BJ (cell line): Measurements from ENCODE around the gene PRDM16. TPM values are rescaled to one million over a fixed set of nuclear protein-coding genes. Genes with fewer than 3 reads are reported as not detected.
A peak's percentile ranks its signal among the peaks of the same experiment; 100 is the strongest.

Experiments
- CTCF ChIA-PET: fragments of 350-600 bp; formaldehyde crosslinking; extraction: SDS; loops from one replicate; lab custom pipeline; 2021; ENCODE audit warnings: antibody characterized with exemption, inconsistent platforms; lab: Yijun Ruan, JAX
- POLR2A ChIA-PET: fragments of 300-600 bp; sonication (Branson Sonifier 250); formaldehyde crosslinking; extraction: SDS; loops from one replicate; lab custom pipeline; 2021; ENCODE audit warnings: antibody characterized with exemption; lab: Charles Lee
- DNase-seq: peaks from one replicate; pipeline ENCODE4 v3.0.0-alpha.2; 2011; ENCODE audit warnings: low read depth
- H3K27me3 ChIP-seq: 2 replicates; pipeline ENCODE4 v1.6.0; 2011; ENCODE audit warnings: low read length; ENCODE audit not compliant: control insufficient read depth, insufficient read depth
- H3K36me3 ChIP-seq: 2 replicates; pipeline ENCODE4 v1.5.1; 2011; ENCODE audit warnings: low read length; ENCODE audit not compliant: control insufficient read depth, insufficient read depth
- H3K4me3 ChIP-seq: 2 replicates; pipeline ENCODE4 v1.5.1; 2011; ENCODE audit warnings: low read depth, mild to moderate bottlenecking, control low read depth, low read length
- polyA plus RNA-seq: library from polyadenylated mRNA; depleted of rRNA; stranded (reverse); fragments of >200 nt; gene quantifications from 2 replicates; pipeline ENCODE4 v1.2.3, GENCODE V29; 2011
- TF ChIP-seq, protein P1 (sequence below): IDR thresholded peaks from 2 replicates; pipeline ENCODE4 v1.5.1; 2011; ENCODE audit warnings: low read depth, mild to moderate bottlenecking, control low read depth, inconsistent platforms, low read length, moderate library complexity; ENCODE audit not compliant: insufficient read depth

The PRDM16 gene
- polyA plus RNA-seq, 1 experiment, result 0.02 TPM

DNA sequence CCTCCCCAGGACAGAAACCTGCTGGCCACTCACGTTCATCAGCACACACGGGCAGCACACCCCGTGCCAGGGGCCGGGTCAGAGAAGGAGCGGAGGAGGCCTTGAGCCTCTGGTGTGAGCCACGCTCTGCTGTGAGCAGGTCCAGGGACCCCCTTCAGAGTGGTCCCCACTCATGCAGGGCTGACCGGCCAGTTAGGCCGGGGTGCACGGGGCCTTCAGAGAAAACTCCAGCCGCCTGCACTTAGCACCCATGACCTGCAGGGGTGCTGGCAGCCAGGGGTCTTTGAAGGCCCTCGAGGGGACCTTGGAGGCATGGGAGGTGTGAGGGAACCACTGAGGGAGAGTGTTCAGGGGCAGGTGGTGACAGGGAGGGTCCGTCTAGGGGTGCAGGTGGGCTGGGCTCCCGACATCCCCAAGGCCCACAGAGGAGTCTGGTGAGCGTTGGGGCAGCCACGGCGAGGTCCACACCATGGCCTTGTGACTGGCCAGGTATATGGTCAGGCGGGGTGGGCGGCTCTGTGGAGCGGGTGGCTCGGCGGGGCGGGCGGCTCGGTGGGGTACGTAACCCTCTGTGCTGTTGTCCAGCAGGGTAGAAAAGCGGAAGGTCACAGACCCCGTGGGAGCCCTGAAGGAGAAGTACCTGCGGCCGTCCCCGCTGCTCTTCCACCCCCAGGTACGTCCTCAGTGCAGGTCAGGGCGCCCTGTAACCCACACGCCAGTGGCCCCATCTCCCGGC is 345.1 kb downstream of the PRDM16 start:
- H3K4me3 ChIP-seq, result no peak overlapping the region
- ChIA-PET CTCF (no interaction called here), POLR2A (no interaction called here)
- DNase-seq, result no peak
- H3K27me3 ChIP-seq, result no peaks in the 10 kb centered on the region; the same call in 1 of the 2 replicates
- TF ChIP-seq, protein P1, sequence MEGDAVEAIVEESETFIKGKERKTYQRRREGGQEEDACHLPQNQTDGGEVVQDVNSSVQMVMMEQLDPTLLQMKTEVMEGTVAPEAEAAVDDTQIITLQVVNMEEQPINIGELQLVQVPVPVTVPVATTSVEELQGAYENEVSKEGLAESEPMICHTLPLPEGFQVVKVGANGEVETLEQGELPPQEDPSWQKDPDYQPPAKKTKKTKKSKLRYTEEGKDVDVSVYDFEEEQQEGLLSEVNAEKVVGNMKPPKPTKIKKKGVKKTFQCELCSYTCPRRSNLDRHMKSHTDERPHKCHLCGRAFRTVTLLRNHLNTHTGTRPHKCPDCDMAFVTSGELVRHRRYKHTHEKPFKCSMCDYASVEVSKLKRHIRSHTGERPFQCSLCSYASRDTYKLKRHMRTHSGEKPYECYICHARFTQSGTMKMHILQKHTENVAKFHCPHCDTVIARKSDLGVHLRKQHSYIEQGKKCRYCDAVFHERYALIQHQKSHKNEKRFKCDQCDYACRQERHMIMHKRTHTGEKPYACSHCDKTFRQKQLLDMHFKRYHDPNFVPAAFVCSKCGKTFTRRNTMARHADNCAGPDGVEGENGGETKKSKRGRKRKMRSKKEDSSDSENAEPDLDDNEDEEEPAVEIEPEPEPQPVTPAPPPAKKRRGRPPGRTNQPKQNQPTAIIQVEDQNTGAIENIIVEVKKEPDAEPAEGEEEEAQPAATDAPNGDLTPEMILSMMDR, result no peak
- H3K36me3 ChIP-seq, result no peaks in the 10 kb centered on the region

- ChIA-PET CTCF (no interaction called here), POLR2A (no interaction called here)
- TF ChIP-seq, protein P1, result no peak
- Histone ChIP-seq H3K36me3 (no peaks in the 10 kb centered on the region), H3K4me3 (no peak overlapping the region), H3K27me3 (peaks cover 2% of the 10 kb centered on the region; the same call in 1 of the 2 replicates)
- no peak for DNase-seq
These were observed 346.5 kb downstream of the PRDM16 start for GRCh38 chr1:3415260-3416090.

DNA sequence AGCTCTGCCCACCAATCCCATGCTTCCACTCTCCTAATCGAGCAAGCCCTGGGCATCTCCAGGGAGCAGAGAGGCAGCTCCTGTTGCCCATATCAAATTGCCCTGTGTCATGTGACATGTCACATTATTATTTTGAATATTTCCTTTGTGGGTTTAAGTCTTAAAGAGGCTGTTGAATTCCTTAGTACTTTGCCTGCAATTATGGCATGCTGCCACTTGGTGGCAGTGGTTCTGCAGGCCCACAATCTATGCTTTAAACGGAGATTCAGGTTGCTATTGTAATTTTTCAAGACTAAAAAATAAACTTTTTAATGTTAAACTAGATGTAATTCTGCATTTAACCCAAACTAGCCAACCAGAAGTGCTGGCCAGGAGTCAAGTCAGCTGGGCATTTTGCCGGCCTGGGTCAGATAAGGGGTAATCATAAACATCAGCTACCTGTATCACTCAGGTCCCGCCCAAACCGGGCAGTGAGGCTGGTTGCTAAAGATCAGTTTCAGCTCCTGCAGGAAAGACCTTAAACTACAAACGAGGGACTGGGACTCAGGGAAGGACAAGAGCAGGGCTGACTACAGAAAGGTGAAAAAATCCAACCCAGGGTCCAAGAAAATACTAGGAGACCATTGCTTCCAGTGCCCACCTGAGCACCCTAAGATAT is 348.2 kb downstream of the PRDM16 start:
- Histone ChIP-seq H3K27me3 (peaks cover 6% of the 10 kb centered on the region; the same call in 1 of the 2 replicates), H3K36me3 (no peaks in the 10 kb centered on the region), H3K4me3 (no peak overlapping the region)
- TF ChIP-seq, protein P1, result peak; percentile 31; the same call in 1 of the 2 replicates
- ChIA-PET CTCF (no interaction called here), POLR2A (no interaction called here)
- DNase-seq, result no peak

GRCh38 chr1:3417934-3418333 is 348.9 kb downstream of the PRDM16 start:
- Histone ChIP-seq H3K27me3 (peaks cover 6% of the 10 kb centered on the region; the same call in 1 of the 2 replicates), H3K4me3 (no peak overlapping the region), H3K36me3 (no peaks in the 10 kb centered on the region)
- POLR2A ChIA-PET, result no interaction called here
- TF ChIP-seq, protein P1, result no peak
- CTCF ChIA-PET, result no interaction called here
- DNase-seq, result no peak

DNA sequence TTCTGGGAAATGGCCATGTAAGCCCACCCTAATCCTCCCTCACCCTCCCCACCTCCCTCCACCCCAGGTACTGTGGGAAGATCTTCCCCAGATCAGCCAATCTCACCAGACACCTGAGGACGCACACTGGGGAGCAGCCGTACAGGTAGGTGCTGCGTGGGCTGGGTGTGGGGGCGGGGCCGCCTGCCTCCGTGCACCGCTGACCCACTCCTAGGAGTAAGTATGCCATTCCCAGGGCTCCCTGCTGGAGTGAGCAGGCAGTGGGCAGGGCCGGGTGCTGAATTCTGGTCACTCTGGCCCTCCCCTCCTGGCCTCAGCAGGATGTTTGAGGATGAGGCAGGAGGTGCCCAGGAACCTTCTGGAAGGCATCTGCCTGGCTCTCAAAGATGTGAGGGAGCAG is 349.6 kb downstream of the PRDM16 start:
- no peaks in the 10 kb centered on the region for H3K36me3 ChIP-seq
- no peak overlapping the region for H3K4me3 ChIP-seq
- ChIA-PET CTCF (no interaction called here), POLR2A (no interaction called here)
- DNase-seq, result no peak
- peaks cover 6% of the 10 kb centered on the region; the same call in 1 of the 2 replicates for H3K27me3 ChIP-seq
- TF ChIP-seq, protein P1, result no peak
